ENCODE results near the gene MEGF6.

- TF ChIP-seq CTCF (IDR thresholded peaks at IDR 0.05) (peak in 4 of 12 donors; percentile 8 to 41 (median 26)), POLR2A (IDR thresholded peaks at IDR 0.05) (peak; percentile 21 to 85)
Observed at GRCh38 chr1:3649342-3650247, 38.3 kb upstream of the MEGF6 start, which contains the start of gene WRAP73.

Measured in heart left ventricle (tissue), 13 donors.